AG04449 (cell line): ENCODE results near the gene LDLRAD3.

Experiments used
- CTCF ChIA-PET: fragments of 350-600 bp; formaldehyde crosslinking; extraction: SDS; loops from one replicate; lab custom pipeline; 2021; ENCODE audit warnings: antibody characterized with exemption; lab: Yijun Ruan, JAX
- POLR2A ChIA-PET: fragments of 400-600, 350-600 bp; formaldehyde crosslinking; extraction: SDS; loops from one replicate; lab custom pipeline; 2020; ENCODE audit warnings: antibody characterized with exemption, inconsistent platforms; lab: Yijun Ruan, JAX
- DNase-seq: peaks from one replicate; pipeline ENCODE4 v3.0.0-alpha.2; 2010; ENCODE audit warnings: low read depth, low spot score
- H3K4me3 ChIP-seq: 2 replicates; pipeline ENCODE4 v1.5.1; 2011; ENCODE audit warnings: low read depth, mild to moderate bottlenecking, control low read depth, low read length
- TF ChIP-seq, protein P1 (sequence below): IDR thresholded peaks from one replicate; pipeline ENCODE4 v1.5.1; 2011; ENCODE audit warnings: mild to moderate bottlenecking, moderate library complexity, low read length, control low read depth, inconsistent platforms; ENCODE audit not compliant: insufficient read depth; ENCODE audit errors: missing control alignments

Gene LDLRAD3

DNA sequence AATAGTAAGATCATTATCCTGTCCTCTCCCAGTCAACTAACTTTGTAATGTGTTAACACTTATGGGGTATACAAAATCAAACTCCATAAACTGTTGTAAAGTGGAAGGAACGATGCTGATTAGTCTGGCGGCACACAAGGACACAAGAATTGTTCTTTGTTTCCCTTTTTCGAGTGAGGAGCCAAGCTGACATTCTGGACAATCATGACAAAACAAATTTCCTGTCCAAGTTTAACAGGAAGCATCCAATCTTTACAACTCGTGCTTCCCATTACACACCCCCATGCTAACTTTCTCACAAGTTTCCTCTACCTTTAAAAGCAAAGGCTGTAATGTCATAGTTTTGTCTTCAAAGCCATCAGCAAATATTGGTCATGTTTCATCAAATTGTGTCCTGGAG, 20.4 kb upstream of the LDLRAD3 start:
- no peak for DNase-seq
- CTCF ChIA-PET, result no interaction called here
- no peak overlapping the region for H3K4me3 ChIP-seq
- TF ChIP-seq, protein P1, sequence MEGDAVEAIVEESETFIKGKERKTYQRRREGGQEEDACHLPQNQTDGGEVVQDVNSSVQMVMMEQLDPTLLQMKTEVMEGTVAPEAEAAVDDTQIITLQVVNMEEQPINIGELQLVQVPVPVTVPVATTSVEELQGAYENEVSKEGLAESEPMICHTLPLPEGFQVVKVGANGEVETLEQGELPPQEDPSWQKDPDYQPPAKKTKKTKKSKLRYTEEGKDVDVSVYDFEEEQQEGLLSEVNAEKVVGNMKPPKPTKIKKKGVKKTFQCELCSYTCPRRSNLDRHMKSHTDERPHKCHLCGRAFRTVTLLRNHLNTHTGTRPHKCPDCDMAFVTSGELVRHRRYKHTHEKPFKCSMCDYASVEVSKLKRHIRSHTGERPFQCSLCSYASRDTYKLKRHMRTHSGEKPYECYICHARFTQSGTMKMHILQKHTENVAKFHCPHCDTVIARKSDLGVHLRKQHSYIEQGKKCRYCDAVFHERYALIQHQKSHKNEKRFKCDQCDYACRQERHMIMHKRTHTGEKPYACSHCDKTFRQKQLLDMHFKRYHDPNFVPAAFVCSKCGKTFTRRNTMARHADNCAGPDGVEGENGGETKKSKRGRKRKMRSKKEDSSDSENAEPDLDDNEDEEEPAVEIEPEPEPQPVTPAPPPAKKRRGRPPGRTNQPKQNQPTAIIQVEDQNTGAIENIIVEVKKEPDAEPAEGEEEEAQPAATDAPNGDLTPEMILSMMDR, result no peak
- POLR2A ChIA-PET, result no interaction called here

DNA sequence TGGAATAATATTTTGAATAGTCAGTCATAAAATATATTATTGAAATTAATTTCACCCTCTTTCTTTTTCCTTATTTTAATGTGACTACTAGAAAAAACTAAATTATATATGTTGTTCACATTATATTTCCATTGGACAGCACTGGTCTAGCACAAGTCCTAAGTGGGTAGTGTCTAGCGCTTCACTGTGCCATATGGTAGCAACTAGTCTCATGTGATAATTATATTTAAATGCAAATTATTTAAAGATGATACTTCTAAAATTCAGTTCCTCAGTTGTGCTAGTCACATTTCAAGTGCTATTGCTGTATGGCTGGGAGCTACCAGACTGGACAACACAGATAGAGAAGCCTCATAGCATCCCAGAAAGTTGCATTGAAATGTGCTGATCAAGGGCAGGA, 19.1 kb upstream of the LDLRAD3 start:
- ChIA-PET CTCF (no interaction called here), POLR2A (no interaction called here)
- no peak overlapping the region for H3K4me3 ChIP-seq
- DNase-seq, result no peak
- TF ChIP-seq, protein P1, result no peak

DNA sequence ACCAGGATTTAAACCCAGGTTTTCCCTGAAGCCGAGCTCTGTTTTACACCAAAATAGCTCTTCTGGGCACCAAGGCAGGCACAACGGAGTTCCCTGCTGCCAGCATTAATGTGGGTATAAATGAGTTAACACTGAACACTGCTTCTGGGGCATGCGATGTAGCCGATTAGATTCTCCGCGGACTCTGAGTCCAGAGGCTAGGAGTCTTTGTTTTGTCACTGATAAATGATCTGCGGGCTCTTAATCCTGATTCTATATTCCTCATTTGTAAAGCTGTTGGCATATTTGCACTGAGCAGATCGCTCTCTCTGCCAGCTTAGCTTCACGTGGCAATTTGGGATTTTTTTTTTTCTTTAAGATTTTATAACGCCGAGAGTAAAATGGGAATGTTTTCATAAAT, 16.8 kb upstream of the LDLRAD3 start:
- TF ChIP-seq, protein P1, result no peak
- H3K4me3 ChIP-seq, result no peak overlapping the region
- ChIA-PET POLR2A (no interaction called here), CTCF (interaction anchor here (0.6 kb wide), 1 partner anchor 331 kb away, joined by 3 read pairs; no protein-coding TSS in a partner anchor)
- no peak for DNase-seq

DNA sequence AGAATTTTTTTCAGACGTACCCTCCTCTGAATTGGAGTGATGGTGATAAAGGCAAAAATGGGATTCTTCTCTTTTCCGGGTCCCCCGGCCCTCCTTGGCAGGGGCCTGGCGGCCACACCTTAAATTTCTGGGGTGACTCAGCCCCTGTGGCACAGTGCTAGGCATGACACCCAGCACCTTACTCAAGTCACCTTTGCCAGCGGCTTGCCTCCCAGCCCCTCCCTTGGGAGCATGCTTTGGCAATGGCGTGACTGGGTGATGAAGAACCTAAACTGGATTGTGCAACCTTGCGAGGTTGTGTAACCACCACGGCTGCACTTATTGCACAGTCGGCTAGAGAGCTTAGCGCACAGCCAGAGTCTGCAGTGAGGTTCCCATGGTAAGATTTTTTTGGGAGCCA, 16.2 kb upstream of the LDLRAD3 start:
- TF ChIP-seq, protein P1, result no peak
- DNase-seq, result no peak
- no peak overlapping the region for H3K4me3 ChIP-seq
- ChIA-PET CTCF (interaction anchor here (0.6 kb wide), 1 partner anchor 330 kb away, joined by 3 read pairs; no protein-coding TSS in a partner anchor), POLR2A (no interaction called here)

DNA sequence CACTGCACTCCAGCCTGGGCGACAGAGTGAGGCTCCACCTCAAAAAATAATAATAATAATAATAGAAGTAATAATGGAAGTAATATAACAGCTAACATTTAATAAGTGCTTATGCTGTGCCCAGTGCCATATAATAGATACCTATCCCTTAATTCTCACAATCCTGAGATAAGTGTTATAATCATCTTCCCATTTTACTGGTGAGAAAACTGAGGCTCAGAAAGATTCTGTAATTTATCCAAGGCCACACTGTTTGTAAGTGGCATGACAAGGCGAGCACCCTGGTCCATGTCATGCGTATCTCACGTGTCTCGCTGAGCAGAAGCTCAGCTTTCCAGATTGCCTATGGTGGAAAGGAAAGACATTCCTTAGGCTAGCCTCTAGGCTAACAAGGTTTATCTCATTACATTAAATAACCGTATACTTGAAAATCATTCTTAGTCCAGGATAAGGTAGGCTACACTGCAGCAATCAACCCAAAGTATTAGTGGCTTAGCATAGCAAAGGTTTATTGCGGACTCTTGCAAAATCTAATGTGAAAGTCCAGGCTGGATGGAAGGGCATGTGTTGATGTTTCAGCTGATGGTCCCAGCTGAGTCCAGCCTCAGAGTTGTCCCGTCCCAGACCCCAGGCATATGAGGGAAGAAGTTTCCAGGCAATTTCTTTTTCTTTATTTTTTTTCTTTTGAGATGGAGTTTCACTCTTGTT, 15.0 kb upstream of the LDLRAD3 start:
- no peak overlapping the region for H3K4me3 ChIP-seq
- no peak for DNase-seq
- CTCF ChIA-PET, result no interaction called here
- POLR2A ChIA-PET, result no interaction called here
- TF ChIP-seq, protein P1, result no peak

DNA sequence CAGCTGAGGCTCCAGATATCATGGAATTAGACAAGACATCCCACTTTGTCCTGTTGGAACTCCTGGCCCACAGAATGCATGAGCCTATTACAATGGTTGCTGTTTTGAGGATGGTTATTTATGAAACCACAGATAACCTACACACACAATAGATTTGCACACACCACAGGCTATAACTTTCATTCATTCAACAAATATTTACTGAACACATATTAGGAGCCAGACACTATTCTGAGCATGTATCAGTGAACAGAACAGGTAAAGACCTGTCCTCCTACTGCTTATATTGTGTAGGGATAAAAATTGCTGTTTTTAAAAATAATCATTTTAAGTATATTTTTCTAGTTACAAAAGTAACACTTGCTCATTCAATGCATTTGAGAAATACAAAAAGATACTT, 13.4 kb upstream of the LDLRAD3 start:
- ChIA-PET POLR2A (no interaction called here), CTCF (no interaction called here)
- DNase-seq, result no peak
- TF ChIP-seq, protein P1, result no peak
- no peak overlapping the region for H3K4me3 ChIP-seq
